HG03520 (cell line): ENCODE results near the gene AFAP1.

Experiments
- ATAC-seq: cut with Tn5 transposase; IDR thresholded peaks from one replicate; pipeline ENCODE4 v1.9.1; 2021; ENCODE audit warnings: mild to moderate bottlenecking, moderate library complexity; ENCODE audit not compliant: unreplicated experiment

AFAP1 gene

DNA sequence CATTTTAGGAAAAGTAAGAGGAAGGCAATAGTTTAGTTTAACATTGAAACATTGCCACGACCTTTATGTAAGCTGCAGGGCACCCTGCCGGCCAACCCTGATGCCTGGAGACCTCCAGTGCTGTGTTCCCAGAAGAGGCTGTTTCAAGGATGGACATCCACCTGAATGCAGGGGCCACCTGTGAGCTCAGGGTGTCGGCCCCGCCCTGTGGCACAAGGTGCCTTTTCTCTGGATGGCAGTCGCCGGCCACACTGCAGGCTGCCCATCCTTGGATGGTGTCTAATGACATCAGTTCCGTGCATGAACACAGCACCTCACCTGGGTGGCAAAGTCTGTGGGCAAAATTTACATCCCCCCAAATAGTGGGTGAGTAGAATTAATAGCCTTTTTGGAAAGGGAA, 180.0 kb downstream of the AFAP1 start:
- ATAC-seq = no peak

DNA sequence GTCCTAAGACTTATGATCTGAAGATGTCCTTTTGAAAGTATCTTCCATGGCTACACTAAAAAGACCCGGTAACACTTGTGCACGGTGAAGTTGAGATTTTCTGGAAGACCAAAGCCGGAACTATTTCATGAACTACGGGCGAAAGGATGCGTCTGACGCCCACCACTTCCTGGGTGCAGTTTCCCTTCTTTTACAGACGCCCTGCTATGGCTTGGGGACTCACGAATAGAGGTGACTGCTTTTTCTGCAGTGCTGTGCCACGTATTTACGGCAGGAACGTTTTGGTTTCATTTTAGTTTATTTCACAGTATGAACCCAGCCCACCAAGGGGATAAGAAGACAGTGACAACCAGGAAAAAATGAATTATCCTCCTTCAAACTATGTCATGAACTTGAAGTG, 180.4 kb downstream of the AFAP1 start:
- ATAC-seq = peak; percentile 39

DNA sequence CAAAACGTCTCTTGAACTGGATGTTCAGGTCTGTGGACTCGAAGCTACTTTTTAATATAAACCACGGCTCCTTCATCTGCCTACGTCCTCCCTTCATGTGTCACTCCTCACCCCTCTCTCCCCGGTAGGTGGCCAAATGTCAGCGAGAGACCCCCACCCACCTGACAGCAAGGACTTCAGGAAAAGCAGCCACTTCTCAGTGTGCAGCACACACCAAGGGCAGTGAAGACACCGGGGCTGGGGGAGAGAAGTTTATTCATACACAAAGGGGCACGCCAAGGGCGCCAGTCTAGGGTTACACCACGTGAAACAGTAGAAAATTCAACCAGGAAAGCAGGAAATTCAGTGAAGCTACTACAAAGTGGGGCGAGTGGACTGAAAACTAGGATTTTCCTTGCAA, 181.2 kb downstream of the AFAP1 start:
- ATAC-seq = no peak

- no peak for ATAC-seq
Measured at GRCh38 chr4:7757501-7758471, 181.9 kb downstream of the AFAP1 start.

DNA sequence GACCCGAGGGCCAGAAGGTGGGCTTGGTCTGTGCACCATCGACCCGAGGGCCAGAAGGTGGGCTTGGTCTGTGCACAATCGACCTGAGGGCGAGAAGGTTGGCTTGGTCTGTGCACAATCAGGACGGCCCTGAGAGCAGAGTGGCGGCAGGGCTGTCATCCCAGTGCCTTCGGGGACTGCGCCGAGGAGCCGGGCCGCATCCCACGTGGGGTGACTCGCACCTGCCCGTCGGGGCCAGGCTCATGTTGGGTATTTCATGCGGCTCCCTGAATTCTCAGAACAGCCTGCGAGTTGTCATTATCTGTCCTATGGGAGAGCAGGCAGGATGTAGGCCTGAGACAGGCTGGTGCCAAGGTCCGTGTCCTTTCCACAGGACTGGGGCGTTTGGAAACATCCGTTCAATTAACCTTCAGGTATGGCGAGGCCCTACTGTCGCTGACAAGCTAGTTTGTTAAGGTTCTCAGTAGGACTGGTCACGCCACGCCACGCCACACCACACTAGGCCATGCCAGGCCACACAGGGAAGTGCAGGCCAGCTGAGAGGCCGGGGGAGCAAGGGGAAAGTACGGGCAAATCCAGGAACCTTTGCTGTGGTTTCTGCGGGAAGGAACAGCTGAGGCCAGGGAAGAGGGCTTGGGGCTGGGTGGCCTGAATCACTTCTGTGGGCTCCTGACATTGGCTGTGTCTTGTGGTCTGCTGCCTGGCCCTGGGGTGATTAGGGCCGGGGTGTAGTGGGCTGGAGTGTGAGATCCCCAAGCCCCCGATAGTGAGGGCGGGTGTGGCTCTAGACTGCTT, 182.9 kb downstream of the AFAP1 start:
- no peak for ATAC-seq

DNA sequence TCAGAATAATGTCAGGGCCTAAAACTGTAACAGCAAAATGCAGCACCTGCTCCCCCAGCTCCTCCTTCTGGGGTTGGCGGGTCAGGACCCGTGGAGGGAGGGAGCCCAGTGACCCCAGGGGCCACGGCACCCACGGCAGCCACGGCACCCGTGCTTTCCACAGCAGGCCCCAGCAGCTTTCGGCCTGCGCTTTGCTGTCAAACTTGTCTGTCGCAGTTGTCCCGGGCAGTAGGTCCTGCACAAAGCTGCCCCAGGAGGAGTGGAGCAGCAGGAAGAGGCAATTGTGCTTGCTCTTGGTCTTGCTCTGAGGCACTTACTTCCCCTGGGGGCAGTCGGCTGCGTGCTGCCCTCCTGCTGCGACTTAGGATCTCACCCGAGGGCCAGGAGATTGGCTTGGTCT, 183.6 kb downstream of the AFAP1 start:
- no peak for ATAC-seq

- ATAC-seq = no peak
Measured at GRCh38 chr4:7755561-7755960, 184.1 kb downstream of the AFAP1 start.

- ATAC-seq = no peak
Measured at GRCh38 chr4:7754565-7755262, 184.9 kb downstream of the AFAP1 start.

DNA sequence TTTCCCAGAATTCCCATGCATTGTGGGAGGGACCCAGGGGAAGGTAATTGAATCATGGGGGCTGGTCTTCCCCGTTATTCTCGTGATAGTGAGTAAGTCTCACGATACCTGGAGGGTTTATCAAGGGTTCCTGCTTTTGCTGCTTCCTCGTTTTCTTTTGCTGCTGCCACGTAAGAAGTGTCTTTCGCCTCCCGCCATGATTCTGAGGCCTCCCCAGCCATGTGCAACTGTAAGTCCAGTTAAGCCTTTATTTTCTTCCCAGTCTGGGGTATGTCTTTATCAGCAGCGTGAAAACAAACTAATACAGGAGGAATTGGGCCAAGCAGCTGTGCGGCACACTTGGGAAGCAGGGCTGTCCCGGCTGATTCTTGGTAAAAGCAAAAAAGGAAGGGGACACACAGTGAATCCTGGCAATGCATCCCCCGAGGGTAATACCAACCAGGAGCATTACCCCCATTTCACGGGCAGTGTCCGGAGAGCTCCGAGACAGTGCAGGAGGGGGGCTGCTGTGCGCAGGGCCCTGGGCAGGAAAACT, 185.7 kb downstream of the AFAP1 start:
- no peak for ATAC-seq

- no peak for ATAC-seq
Measured at GRCh38 chr4:7753271-7753670, 186.4 kb downstream of the AFAP1 start.

- no peak for ATAC-seq
Measured at GRCh38 chr4:7752649-7753048, 187.0 kb downstream of the AFAP1 start.

- ATAC-seq = no peak
Measured at GRCh38 chr4:7750972-7751371, 188.7 kb downstream of the AFAP1 start.

GRCh38 chr4:7750523-7750922, 189.1 kb downstream of the AFAP1 start:
- no peak for ATAC-seq

- no peak for ATAC-seq
Measured at GRCh38 chr4:7747566-7747965, 192.1 kb downstream of the AFAP1 start.

GRCh38 chr4:7747062-7747385, 192.6 kb downstream of the AFAP1 start:
- no peak for ATAC-seq

- ATAC-seq = no peak
Measured at GRCh38 chr4:7746351-7747061, 193.2 kb downstream of the AFAP1 start.

- no peak for ATAC-seq
Measured at GRCh38 chr4:7745301-7745885, 194.3 kb downstream of the AFAP1 start.

DNA sequence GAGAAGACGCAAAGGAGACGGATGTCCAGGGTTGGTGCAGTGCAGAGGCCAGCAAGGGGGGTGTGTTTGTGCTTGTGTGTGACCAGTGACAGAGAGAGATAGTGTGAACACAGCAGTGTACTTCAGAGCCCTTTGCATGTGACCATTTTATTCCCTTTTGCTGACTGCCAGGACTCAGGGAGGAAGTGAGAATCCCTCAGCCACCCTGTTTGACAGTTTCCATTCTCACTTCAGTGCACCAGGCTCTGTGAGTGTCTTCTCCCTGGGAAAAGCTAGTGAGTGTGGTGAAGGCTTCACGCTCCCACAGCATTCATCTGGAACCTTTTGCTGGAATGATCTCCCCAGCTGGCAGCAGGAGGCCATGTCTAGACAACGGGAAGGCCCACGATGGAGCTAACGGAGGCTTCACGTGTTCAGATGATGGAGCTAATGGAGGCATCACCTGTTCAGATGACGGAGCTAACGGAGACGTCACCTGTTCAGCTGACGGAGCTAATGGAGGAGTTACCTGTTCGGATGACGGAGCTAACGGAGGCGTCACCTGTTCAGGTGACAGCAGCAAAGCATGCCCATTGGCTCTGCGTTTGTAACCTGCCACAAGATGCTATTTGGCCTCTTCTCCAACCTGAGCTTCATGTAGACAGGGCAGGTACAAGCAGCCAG, 195.4 kb downstream of the AFAP1 start:
- no peak for ATAC-seq

GRCh38 chr4:7742807-7743280, 196.8 kb downstream of the AFAP1 start:
- ATAC-seq = no peak
